Colon (tissue), 2 donors: Measurements from ENCODE around the gene SOHLH1.

ENCODE experiments used
- FAIRE-seq: peaks from 2 replicates; lab custom pipeline; 2012; peaks lifted over from hg19 to GRCh38; lab: Jason Lieb, UNC
- donor health status: control.
- donor health status: control.

Gene SOHLH1

GRCh38 chr9:135699440-135699839, at the start of gene SOHLH1:
TSS of gene SOHLH1 (minus strand) at chr9:135699481. CDS start at chr9:135699467, 14 bp downstream.
- FAIRE-seq: no peak

GRCh38 chr9:135748676-135749075, 49.4 kb upstream of the SOHLH1 start:
- no peak for FAIRE-seq

GRCh38 chr9:135747311-135747710, 48.0 kb upstream of the SOHLH1 start:
- FAIRE-seq: no peak

GRCh38 chr9:135746565-135746964, 47.3 kb upstream of the SOHLH1 start:
- no peak for FAIRE-seq

GRCh38 chr9:135745686-135746324, 46.5 kb upstream of the SOHLH1 start:
- no peak for FAIRE-seq

- FAIRE-seq: no peak
Observed at GRCh38 chr9:135745189-135745588, 45.9 kb upstream of the SOHLH1 start.

GRCh38 chr9:135744333-135745070, 45.2 kb upstream of the SOHLH1 start:
- no peak for FAIRE-seq

- FAIRE-seq: no peak
Observed at GRCh38 chr9:135743546-135744332, 44.5 kb upstream of the SOHLH1 start.

GRCh38 chr9:135743021-135743420, 43.7 kb upstream of the SOHLH1 start:
- FAIRE-seq: no peak

GRCh38 chr9:135741276-135742219, 42.3 kb upstream of the SOHLH1 start:
- no peak for FAIRE-seq

- FAIRE-seq: no peak
Observed at GRCh38 chr9:135739271-135740220, 40.3 kb upstream of the SOHLH1 start.

- FAIRE-seq: no peak
Observed at GRCh38 chr9:135737840-135738521, 38.7 kb upstream of the SOHLH1 start.

- FAIRE-seq: no peak
Observed at GRCh38 chr9:135736979-135737839, 37.9 kb upstream of the SOHLH1 start.

GRCh38 chr9:135736272-135736978, 37.1 kb upstream of the SOHLH1 start:
- no peak for FAIRE-seq

- no peak for FAIRE-seq
Observed at GRCh38 chr9:135734616-135735144, 35.4 kb upstream of the SOHLH1 start.

GRCh38 chr9:135732569-135733257, 33.4 kb upstream of the SOHLH1 start:
- FAIRE-seq: no peak

GRCh38 chr9:135731454-135731853, 32.2 kb upstream of the SOHLH1 start:
- FAIRE-seq: no peak

GRCh38 chr9:135729480-135729879, 30.2 kb upstream of the SOHLH1 start:
- no peak for FAIRE-seq
